GM12891 (cell line): ENCODE measurements around the gene NFATC1.

ENCODE experiments used
- DNase-seq: peaks from one replicate; pipeline ENCODE4 v3.0.0; 2011; ENCODE audit warnings: low spot score; ENCODE audit not compliant: insufficient read length
- FAIRE-seq: peaks from 2 replicates; lab custom pipeline; 2011; peaks lifted over from hg19 to GRCh38; lab: Jason Lieb, UNC
- PAX5 ChIP-seq: IDR thresholded peaks from 2 replicates; pipeline ENCODE4 v1.6.1; 2011; ENCODE audit warnings: low read length, moderate library complexity, mild to moderate bottlenecking; ENCODE audit not compliant: insufficient read depth, severe bottlenecking
- POLR2A ChIP-seq: IDR thresholded peaks from 2 replicates; pipeline ENCODE4 v1.6.1; 2011; ENCODE audit warnings: low read depth, low read length, control low read depth
- POLR2AphosphoS5 ChIP-seq: IDR thresholded peaks from 2 replicates; pipeline ENCODE4 v1.6.1; 2011; ENCODE audit warnings: low read depth, low read length, control low read depth
- POU2F2 ChIP-seq: IDR thresholded peaks from 2 replicates; pipeline ENCODE4 v1.6.1; 2011; ENCODE audit warnings: low read depth, mild to moderate bottlenecking, control low read depth, low read length, moderate library complexity
- SPI1 ChIP-seq: IDR thresholded peaks from 2 replicates; pipeline ENCODE4 v1.6.1; 2011; ENCODE audit warnings: low read depth, low read length, control low read depth
- TAF1 ChIP-seq: IDR thresholded peaks from 2 replicates; pipeline ENCODE4 v1.6.1; 2011; ENCODE audit warnings: low read depth, low read length, control low read depth

Gene NFATC1

DNA sequence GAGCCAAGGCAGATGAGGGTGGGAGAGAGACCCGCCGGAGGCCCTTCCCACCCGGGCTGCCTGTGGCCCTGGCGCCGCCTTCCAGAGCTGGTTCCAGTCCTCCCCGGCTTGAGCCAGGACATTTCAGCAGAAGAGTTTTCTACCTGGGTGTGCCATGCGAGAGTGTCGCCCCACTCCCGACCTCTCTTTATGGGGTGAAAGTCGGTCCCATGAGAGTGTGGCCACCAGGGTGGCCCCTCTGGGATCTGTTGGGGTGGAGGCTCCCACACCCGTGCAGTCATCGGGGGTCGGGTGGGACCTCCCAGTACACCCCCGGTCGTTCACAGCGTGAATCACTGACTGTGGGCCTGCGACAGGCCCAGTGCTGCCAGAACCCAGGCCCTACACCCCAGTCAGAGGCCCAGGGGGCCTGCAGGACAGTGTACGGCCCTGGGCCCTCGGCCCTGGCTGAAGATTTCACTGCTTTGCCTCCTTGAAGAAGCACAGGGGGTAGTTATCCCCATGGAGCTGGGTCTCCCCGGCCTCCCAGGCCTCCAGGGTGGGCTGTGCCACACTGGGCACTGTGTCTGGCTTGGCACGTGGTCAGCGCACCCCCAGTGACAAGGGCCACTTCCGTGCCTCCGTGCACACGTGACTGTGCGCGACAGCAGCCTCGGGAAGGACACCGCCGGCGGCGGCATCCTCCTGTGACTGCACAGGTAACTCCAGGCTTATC, 5.9 kb downstream of the NFATC1 start:
- TF ChIP-seq POU2F2 (no peak), POLR2A (no peak), PAX5 (no peak), TAF1 (no peak), SPI1 (no peak)
- no peak for DNase-seq
- FAIRE-seq, result peak; percentile 59

- FAIRE-seq (no peak), DNase-seq (no peak)
- TF ChIP-seq POU2F2 (no peak), PAX5 (no peak), SPI1 (no peak), TAF1 (no peak), POLR2AphosphoS5 (no peak), POLR2A (no peak)
These were observed 6.5 kb downstream of the NFATC1 start for GRCh38 chr18:79402209-79402576.

- FAIRE-seq (no peak), DNase-seq (no peak)
- TF ChIP-seq POLR2A (no peak), POU2F2 (no peak), PAX5 (no peak), POLR2AphosphoS5 (no peak), TAF1 (no peak), SPI1 (no peak)
These were observed 7.4 kb downstream of the NFATC1 start for GRCh38 chr18:79402977-79403722.

DNA sequence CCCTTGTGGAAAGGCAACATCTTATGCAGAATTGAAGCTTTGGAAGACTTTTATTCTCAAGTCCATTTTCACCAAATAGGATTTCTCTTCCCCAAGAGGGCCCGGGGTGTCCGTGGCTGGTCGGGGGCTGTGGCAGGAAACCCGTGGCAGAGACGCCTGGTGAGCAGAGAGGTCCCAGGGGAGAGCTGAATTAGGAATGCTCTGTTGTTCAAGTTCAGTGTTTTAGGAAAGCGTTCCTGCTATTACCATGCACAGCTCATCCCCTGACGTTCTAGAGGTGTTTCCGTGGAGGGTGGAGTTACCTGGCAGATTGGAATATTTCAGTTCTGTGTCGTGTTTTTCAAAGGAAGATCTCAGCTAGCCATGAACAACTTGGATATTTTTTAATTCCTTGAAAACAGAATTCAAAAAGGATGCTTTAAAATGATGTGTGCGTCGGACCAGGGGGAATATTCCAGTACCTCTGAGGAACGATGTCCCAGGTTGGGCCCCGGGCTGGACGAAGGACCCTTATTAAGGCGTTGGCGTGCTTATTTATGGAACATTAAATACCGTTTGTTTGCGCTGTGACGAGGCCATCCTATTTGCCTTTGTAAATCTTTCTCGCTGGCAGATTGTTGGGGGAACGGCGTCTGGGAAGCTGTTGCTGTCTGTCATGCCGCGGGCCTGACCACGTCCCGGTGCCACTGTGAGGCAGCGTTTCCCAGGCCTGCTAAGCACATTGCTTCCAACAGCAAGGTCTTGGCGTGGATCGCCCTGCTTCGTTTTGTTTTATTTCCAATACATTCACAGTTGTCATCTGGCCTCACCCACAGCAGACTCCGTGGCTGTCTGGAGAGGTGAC, 8.2 kb downstream of the NFATC1 start:
- DNase-seq, result no peak
- no peak for TF ChIP-seq POU2F2
- TF ChIP-seq POLR2A, result no peak
- TF ChIP-seq SPI1, result no peak
- no peak for TF ChIP-seq TAF1
- no peak for TF ChIP-seq POLR2AphosphoS5
- TF ChIP-seq PAX5, result no peak
- peak; percentile 26 for FAIRE-seq

- no peak for DNase-seq
- TF ChIP-seq POLR2AphosphoS5 (no peak), PAX5 (no peak), POU2F2 (no peak), SPI1 (no peak), TAF1 (no peak), POLR2A (no peak)
- FAIRE-seq, result no peak
These were observed 8.8 kb downstream of the NFATC1 start for GRCh38 chr18:79404567-79404910.

- DNase-seq (no peak), FAIRE-seq (no peak)
- TF ChIP-seq POLR2AphosphoS5 (no peak), SPI1 (no peak), TAF1 (no peak), POU2F2 (no peak), PAX5 (no peak), POLR2A (no peak)
These were observed 9.5 kb downstream of the NFATC1 start for GRCh38 chr18:79405019-79405780.

- DNase-seq (peak; percentile 93), FAIRE-seq (peak; percentile 88)
- peak; percentile 85 for TF ChIP-seq SPI1
- no peak for TF ChIP-seq PAX5
- peak; percentile 66 for TF ChIP-seq TAF1
- peak; percentile 46; the same call in 1 of the 2 replicates for TF ChIP-seq POLR2A
- peak; percentile 25; the same call in 1 of the 2 replicates for TF ChIP-seq POLR2AphosphoS5
- peak; percentile 82; the same call in 1 of the 2 replicates for TF ChIP-seq POU2F2
These were observed 10.2 kb downstream of the NFATC1 start for GRCh38 chr18:79405781-79406575.

DNA sequence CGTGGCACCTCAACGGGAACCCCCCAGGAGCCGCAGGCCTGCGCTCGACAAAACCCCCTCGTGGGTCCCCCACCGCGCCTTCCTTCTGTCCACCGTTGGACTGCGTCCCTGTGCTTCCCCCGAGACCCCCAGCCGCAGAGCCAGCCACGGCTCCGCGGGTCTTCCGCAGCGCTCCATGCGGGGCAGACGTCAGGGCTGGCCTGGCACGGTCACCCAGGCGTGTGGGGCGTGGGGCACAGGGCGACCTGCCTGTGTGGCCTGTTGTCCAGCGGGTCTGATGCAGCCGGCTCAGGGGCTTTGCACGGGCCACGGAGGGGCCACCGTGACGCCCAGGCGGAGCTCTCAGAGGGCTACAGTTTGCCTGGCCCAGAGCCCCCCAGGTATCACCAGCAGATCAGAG, 11.0 kb downstream of the NFATC1 start:
- DNase-seq, result no peak
- FAIRE-seq, result no peak
- TF ChIP-seq POLR2A, result no peak
- no peak for TF ChIP-seq POU2F2
